Hematopoietic multipotent progenitor cell treated with erythropoietin and hydrocortisone succinate and interleukin-3 and kit ligand, for 15 days (in vitro differentiated cells): ENCODE measurements around the gene NEURL3.

Experiments
- DNase-seq: peaks from one replicate; pipeline ENCODE4 v3.0.0-alpha.2; 2015; ENCODE audit warnings: low spot score

Gene NEURL3

DNA sequence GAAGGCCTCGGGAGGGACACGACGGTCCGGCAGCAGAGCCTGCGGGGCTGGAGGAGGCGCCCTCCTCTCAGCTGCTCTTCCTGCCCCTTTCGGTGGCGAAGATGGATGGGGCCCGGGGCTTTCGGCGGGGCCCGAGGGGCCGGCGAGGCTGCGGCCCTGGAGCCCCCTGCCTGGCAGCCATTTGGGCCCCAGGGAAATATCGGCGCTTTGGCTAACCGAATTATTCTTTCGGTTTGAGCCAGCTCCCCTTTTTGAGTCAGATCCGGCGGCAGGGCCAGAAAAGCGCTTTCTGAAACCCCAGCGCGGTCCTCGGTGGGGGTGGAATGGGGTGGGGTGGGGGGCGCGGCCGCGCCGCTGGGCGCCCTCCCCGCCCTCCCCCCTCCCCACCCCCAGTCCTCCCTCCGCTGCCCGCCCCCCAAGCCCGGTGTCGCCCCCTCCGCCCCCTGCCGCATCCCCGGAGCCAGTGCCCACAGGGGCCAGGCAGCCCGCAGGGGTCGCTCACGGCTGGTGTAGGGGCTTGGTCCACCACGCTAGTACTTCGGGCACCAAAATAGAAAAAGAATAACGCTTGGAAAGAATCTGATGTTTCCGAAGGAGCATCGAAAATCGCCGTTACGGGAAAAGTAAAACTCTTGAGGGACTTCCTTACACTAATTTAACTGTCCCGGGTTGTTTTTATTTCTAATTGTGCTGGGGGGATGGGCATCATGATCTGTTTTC is 22.3 kb upstream of the NEURL3 start:
- no peak for DNase-seq

GRCh38 chr2:96526615-96527285 is 21.6 kb upstream of the NEURL3 start:
- DNase-seq: no peak

GRCh38 chr2:96526101-96526591 is 21.0 kb upstream of the NEURL3 start:
- DNase-seq: no peak

DNA sequence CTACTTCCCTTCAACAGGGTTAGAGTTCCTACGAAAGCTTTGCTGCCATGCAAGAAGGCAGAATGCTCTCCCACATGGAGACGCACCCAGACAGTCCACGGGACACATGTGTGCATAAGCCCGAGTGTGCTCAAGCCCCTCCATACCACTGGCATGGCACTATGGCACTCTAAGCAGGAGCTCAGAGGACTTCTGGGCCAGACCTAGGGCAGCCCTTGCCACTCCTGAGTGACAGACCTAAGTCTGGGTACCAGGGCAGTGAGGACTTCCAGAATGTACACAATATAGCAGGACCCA is 20.0 kb upstream of the NEURL3 start:
- DNase-seq: no peak

DNA sequence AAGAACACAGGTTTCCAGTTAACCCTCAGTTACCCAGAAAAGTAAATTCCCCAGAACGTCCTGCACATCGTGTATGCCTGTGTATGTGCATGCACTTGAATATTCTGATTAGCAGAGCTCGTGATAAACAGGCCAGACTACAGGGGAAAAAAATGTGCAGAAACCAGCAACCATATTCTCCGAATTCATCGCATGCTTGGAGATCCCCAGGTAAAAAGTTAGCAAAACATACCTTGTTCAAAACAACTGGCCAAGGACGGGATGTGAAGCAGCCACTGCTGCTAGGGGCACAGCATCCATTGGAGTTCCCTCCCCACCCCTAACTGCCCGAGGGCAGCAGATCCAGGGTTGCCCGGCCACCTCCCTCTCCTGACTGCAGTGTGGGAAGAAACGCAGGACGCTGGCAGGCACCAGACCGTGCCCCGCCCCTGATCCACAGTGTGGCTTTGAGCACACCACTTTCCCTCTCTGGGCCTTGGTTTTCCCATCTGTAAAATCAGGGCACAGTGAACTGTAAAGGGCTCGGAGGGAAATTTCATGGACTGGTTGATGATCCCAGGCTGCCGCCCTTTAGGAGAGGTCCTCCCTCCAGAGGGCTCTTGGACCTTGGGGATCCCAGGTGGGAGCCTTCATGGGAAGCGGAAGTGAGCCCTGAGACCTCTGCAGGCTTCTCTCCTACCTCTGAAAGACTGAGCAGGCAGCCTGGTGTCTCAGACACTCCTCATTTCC is 19.5 kb upstream of the NEURL3 start:
- DNase-seq: no peak

DNA sequence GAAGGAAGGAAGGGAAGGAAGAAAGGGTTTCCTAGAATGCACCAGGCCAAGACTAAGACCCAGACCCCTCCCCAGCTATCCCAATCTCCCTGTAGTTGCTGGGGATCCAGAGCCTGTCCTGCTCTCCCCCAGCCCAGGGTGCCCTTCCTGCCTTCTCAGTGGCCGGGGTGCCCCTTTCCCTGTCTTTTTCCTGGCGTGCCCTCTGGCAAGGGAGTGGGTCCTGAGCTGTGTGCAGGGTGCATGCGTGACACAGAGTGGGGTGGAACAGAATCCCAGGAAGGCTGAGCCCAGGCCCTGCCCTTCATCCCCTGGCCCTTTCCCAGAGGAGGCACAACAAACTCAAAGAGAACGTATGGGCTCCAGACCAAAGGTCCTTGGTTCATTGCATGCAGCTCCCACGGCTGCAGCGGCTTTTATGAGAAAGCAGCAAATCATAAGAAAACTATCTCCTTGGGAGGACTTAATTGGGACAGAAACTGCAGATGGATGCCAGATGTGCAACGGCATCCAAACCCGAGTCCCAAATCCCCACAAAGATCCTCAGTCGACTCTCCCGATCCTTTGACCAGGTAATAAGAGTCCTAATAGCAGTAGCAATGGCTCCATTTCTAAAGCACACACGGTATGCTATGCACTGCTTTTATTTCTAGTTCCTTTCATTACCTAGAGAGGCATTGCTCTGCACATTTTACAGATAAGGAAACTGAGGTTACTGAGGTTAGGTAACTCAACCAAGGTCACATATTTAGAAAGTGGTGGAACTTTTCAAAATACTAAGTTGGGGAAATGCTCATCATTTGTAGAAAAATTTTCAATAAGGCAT is 18.7 kb upstream of the NEURL3 start:
- no peak for DNase-seq

DNA sequence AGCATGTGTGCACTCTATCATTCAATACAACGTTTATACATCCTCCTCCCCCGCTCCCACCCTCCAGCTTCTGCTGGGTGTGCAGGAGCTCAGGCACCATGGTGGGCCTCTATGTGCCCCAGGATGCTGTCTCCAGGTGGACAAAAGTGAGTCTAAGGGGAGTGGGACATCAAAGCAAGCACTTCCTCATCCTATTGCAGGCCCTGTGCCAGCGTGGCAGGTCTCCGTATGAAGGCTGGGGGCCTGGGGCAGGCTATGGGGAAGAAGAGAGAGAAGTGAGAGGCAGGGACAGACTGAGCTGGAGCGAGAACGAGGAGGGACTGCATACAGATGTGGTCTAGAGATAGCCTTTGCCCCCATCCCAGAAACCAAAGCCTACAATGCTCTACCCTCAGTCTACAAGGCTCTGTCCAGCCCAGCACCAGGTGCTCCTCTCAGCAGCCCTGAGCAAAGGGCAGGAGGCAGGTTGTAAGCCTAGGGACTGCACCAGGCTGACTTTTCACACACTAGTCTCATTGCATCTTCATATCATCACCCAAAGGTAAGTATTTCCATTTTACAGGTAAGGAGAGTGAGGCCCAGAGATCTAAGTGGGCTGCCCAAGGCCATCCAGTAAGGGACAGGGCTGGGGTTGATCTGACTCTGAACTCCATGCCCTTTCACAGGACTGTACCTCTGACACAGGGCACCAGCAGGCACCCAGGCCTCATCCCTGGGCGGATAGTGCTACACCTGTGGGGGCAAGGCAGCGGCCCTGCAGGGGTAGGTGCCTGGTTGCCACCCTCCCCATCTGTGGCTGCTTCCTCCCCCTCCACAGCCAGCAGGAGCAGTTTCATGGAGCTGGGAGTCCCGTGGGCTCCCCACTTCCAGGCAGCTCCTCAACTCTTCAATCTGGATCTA is 17.4 kb upstream of the NEURL3 start:
- no peak for DNase-seq

DNA sequence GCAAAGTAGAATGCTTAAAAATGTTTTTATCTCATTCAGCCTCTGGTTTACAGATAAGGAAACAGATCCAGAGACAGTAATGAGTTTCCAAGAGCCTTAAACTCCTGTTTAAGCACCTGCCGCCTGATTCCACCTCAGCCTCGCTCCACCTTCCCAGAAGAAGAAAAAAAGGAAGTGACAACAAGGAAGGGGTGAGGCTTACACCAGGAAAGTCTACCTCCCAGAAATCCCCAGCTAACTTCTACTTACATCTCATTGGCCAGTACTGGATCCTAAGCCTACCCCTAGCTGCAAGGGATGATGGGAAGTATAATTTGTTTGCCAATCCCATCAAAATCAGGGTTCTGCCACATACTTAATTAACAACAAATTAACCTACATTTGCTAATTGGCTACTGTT is 16.1 kb upstream of the NEURL3 start:
- no peak for DNase-seq

DNA sequence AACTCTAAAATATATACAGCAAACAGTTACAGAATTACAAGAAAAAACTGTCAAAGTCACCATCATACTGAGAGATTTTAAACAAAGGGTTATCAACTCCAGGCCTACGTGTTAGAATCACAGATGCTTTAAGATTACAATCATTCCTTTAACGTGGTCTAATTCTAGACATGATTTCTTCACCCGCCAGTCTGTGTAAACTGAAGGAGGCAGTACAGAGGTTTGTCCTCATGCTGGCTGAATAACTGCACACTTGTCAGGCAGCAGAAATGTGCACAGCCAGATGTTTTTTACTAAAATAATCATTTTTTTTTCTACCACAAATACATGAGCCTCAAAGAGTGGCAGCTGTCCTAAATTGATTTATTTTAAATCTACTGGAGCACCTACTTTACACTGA is 15.5 kb upstream of the NEURL3 start:
- no peak for DNase-seq

- no peak for DNase-seq
Measured at GRCh38 chr2:96520231-96520630, 15.1 kb upstream of the NEURL3 start.

DNA sequence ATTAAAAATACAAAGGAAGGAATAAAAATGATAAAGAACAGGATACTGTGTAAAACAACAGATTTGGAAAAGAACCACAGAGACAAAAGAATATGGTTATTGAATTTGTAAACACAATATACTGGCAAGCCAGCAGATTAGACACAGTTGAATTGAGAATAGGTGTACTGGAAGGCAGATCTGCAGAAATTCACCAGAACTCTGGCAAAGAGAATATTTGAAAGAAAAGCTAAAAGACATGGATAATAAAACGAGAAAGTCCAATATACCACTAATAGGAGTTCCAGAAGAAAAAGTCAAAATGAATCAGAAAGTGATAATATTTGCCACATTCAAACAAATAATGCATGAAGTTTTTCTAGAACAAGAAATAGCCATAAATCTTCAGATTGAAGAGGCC is 11.9 kb upstream of the NEURL3 start:
- no peak for DNase-seq

GRCh38 chr2:96514521-96514920 is 9.4 kb upstream of the NEURL3 start:
- no peak for DNase-seq

GRCh38 chr2:96512341-96512740 is 7.2 kb upstream of the NEURL3 start:
- no peak for DNase-seq

GRCh38 chr2:96511851-96512250 is 6.7 kb upstream of the NEURL3 start:
- DNase-seq: no peak

DNA sequence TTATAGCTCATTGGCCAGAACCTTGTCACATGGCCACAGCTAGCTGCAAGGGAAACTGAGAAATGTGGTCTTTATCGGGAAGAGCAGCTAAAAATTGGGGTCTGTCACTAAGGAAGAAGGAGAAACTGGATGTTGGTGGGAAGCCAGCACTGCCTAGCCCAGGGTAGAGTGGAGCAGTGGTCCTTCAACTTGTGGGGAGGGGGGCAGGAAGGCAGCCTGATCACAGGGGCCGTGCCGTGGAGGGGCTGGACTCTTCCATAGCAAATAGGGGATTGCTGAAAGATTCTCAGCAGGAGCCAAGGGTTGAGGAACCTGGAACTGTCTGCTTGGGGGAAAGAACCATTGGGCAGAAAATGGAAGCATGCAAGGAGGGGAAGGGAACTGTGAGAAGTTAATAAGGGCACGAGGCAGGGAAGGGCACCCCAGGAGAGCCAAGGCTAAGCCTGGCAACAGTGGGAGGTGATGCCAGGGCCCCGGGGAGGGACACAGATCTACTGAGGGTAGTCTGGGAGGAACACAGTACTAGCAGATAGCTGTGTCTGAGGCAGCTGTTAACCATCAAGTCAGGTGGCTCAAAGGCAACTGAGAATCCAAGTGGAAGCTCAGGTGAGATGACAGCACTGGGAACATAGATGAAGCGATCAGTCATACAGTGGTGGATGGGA is 5.9 kb upstream of the NEURL3 start:
- DNase-seq: no peak

- no peak for DNase-seq
Measured at GRCh38 chr2:96509847-96510230, 4.7 kb upstream of the NEURL3 start.

DNA sequence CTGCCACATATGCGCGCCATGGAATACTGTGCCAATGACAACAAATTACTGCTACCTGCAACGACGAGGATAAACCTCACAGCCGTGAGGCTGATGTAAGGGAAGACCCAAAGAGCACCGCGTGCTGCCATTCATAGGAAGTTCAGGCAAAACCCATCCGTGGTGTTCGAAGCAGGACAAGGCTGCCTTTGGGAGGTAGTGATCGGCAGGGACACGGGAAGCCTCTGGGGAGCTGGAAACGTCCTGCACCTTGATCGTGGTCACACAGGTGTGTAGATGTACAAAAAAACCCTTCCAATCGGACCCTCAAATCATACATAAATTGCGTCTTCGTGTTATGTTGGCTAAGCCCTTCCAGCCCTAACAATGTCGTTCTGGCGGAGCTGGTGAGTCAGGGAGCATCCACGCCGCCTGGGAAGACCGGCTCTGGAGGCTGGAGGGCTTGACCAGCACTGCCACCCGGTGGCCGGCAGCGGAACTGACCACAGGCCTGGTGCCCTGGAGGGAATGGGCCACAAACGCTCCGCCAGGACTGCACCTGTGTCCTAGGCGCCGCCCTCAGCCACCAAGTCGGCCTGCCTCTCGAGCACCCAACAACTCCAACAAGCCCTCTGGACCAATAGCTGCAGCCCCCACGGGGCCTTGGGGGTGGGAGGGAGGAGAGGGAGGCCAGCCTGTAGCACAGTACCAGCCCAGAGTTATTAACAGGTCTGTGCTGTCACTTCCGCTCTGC is 4.1 kb upstream of the NEURL3 start:
- DNase-seq: peak; percentile 79

GRCh38 chr2:96508521-96509113 is 3.5 kb upstream of the NEURL3 start:
- no peak for DNase-seq

DNA sequence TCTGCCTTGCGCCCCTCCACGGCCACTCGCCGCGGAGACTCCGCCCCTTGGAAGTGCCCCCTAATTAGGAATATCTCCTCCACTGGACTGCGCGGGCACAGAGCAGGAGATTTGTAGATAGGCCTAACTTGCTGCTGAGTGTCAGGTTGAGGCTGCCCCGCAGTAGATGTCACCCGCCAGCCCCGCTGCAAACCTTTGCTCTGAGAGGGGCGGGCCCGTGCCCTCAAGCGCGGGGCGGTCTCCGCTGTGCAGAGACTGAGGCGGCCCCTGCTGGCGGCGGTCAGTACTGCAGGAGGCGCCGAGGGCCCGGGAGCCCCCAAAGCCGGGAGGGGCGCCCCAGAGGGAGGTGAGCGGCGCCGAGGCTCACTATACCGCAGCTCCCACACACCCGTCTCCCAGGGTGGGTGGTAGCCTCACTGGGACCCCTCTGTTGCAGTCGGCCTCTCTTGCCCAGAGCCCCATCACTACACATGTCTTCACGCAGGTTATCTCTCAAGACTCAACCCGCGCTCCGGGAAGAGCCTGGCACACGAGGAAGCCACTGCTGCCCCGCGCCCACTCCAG is 2.9 kb upstream of the NEURL3 start:
- peak; percentile 85 for DNase-seq

DNA sequence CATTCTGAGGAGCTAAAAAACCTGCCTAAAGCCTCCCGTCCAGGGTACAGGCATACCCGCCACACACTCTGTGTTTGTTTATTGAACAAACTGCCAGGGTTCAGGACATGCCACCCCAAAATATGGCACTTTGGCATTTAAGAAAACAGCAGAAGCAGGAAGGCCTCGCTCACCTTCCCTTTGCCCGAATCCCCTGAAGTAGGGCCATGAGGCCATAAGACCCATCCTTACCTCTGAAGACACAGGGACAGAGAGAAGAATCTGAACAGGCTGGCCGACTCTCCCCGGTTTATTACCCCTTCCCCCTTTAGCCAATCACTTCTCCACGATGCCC is 1.7 kb upstream of the NEURL3 start:
- no peak for DNase-seq
